GM19328 (cell line): Measurements from ENCODE around the gene CYB5RL.

Experiments used
- ATAC-seq: cut with Tn5 transposase; IDR thresholded peaks from one replicate; pipeline ENCODE4 v1.9.1; 2021; ENCODE audit warnings: mild to moderate bottlenecking, moderate library complexity; ENCODE audit not compliant: unreplicated experiment

CYB5RL gene

GRCh38 chr1:54161495-54162168 lies 38.2 kb downstream of the CYB5RL start:
- ATAC-seq: no peak

GRCh38 chr1:54160351-54160750 lies 39.5 kb downstream of the CYB5RL start:
- ATAC-seq: no peak

- ATAC-seq: no peak
Measured at GRCh38 chr1:54159733-54160316, 40.0 kb downstream of the CYB5RL start.

- ATAC-seq: no peak
Measured at GRCh38 chr1:54158071-54158470, 41.8 kb downstream of the CYB5RL start.

GRCh38 chr1:54157401-54157800 lies 42.4 kb downstream of the CYB5RL start:
- ATAC-seq: no peak

- no peak for ATAC-seq
Measured at GRCh38 chr1:54156986-54157385, 42.8 kb downstream of the CYB5RL start.

- no peak for ATAC-seq
Measured at GRCh38 chr1:54156201-54156600, 43.6 kb downstream of the CYB5RL start.

- no peak for ATAC-seq
Measured at GRCh38 chr1:54153535-54154439, 46.0 kb downstream of the CYB5RL start.

- ATAC-seq: no peak
Measured at GRCh38 chr1:54152696-54153095, 47.1 kb downstream of the CYB5RL start, which contains the start of gene CDCP2. Gene CDCP2, minus strand, starts transcription at chr1:54153000. Its CDS starts 78 bp downstream, at chr1:54152922.

GRCh38 chr1:54151013-54151412 lies 48.8 kb downstream of the CYB5RL start:
- no peak for ATAC-seq
